NCI-H460 (cell line): ENCODE data around the gene TPRKB. TPM values are rescaled to one million over a fixed set of nuclear protein-coding genes. Genes with fewer than 3 reads are reported as not detected.
"Not testable (repeated sequence)": the region's sequence is repeated elsewhere in the genome, so short reads cannot be mapped to it uniquely, and the experiment has no call there.

Source experiments
- DNase-seq: peaks from one replicate; pipeline ENCODE4 v3.0.0-alpha.2; 2016; ENCODE audit warnings: low read depth; ENCODE audit errors: extremely low read depth
- total RNA-seq: library from RNA; depleted of rRNA; stranded (reverse); fragments of >200 nt; shearing (Covaris generic); gene quantifications from 2 replicates; pipeline ENCODE4 v1.2.3, GENCODE V29; 2014

The TPRKB gene
- total RNA-seq, 1 experiment from 2014 or later = 84.2 TPM

GRCh38 chr2:73746015-73746876, 9.1 kb upstream of the TPRKB start:
- no peak for DNase-seq

DNA sequence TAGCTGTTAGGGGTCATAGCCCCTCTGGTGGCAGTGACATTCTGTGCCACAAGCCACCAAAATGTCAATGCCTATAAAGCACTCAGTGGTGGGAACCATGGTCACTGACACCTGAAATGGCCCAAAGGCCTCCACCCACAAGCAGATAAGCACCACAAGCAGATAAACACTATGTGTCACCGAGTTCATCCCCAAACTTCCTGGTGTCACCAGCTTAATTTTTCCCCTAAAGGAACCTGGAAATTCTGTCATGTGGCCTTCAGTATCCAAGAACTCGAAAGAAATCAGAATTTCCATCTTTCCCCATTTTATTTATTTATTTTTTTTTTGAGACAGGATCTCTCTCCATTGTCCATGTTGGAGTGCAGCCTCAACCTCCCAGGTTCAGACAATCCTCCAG, 3.6 kb upstream of the TPRKB start:
- no peak for DNase-seq

DNA sequence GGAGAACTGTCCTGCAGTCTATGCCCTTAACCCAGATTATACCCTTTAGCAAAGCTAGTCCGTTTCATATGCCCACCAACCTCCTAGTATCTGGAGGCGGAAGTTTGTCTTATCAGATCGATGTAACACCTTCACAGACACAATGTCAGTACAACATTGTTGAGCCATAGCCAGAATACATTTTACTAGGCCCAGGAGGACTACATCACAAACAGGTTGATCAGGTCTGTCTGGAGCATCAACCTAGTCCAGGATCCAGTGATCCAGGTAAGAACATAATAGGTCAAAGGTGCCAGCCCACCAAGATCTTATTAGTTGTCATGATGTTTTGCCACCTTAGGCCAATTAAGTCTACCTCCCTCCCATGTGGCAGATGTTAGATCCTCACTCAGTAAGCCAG, 2.0 kb upstream of the TPRKB start:
- DNase-seq = no peak

- no peak for DNase-seq
These were observed 767 bp downstream of the TPRKB start for GRCh38 chr2:73736378-73736777.

GRCh38 chr2:73730810-73731209, 6.3 kb downstream of the TPRKB start:
- DNase-seq = no peak

GRCh38 chr2:73728711-73729110, 8.4 kb downstream of the TPRKB start:
- DNase-seq = no peak

GRCh38 chr2:73728043-73728442, 9.1 kb downstream of the TPRKB start:
- DNase-seq = no peak

GRCh38 chr2:73726657-73727056, 10.5 kb downstream of the TPRKB start:
- not testable (repeated sequence) for DNase-seq

DNA sequence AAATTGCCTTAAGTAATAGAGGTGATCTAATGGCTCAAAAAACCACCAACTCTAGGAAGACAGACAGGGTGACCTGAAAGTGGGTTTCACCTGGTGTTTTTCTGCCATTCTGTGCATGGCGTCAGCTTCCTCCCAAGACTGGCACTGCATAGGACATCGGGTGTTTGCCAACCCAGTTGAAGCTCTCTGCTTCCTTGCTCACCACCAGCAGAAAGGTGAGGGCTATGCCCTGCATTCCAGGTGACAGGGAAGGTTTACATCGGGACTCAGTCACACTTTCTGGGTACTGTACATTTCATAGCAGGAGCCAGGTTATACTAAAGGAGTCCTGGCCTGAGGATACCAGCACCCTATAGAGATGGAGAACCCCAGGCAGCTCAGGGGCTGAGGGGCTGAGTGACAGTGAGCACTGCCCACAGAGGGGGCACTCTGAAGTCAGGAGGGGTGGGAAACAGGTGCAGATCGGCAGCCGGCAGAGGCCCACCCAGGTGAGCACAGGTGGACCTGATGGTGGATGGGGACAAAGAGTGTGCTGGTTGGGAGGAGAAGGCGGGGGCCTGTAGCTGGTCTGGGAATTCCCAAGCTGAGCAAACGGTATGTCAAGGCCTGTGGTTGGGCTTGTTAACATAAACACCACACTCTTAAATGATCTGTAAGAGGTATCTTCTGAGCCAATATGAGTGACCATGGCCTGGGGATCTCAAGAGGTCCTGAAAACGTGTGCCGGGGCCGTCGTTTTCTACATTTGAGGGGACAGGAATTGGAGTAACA, 18.1 kb downstream of the TPRKB start:
- no peak for DNase-seq

- DNase-seq = no peak
These were observed 18.7 kb downstream of the TPRKB start for GRCh38 chr2:73718421-73718820.

GRCh38 chr2:73717695-73718094, 19.4 kb downstream of the TPRKB start:
- DNase-seq = not testable (repeated sequence)

DNA sequence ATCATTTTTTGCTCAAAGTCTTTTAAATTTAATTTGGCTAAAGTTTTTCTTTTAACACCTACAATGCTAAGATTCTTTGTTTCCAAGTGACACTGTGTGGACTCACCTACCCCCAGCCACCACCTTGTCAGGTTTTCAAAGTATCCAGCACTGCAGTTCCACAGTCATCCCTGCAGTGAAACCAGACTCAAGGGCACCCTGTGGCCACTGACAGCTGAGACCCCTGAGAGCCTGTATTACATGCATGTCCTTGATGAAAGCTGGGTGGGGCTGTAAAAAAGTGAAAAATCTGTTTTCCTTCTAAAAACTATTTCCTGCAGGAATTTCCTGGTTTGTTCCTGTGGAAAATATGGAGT, 19.9 kb downstream of the TPRKB start:
- DNase-seq = no peak

- DNase-seq = no peak
These were observed 20.4 kb downstream of the TPRKB start for GRCh38 chr2:73716543-73717250.

DNA sequence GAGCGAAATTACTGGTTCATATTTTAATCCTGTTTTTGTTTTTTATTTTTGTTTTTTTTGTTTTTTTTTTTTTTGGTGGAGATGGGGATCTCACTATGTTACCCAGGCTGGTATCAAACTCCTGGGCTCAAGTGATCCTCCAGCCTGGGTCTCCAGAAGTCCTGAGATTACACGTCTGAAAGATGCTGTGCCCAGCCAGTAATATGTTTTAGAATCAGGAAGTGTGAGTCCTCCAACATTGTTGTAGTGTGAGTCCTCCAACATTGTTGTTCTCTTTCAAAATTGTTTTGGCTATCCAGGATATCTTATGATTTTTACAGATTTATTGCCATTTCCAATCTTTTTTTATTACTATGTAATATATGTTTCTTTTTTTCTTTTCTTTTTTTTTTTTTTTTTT, 23.1 kb downstream of the TPRKB start:
- DNase-seq = no peak

DNA sequence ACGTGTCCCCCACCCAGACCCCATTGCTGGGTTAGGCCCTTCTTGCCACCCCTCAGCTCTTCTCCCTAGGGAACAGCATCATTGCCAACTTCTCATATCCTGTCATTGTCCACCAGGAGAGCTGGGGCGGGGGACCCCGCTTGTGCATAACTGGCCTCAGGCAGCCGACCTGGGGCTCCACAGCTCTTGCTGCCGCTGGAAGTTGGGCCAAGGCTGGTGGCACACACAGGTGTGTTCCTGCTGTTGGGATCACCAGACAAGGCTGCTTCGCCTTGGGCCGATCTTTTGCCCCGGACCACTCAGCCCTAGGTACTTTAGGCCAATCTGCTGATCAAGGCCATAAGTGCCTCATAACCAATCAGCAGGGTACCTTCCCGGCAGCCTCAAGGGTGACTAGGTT, 28.6 kb downstream of the TPRKB start:
- no peak for DNase-seq

- no peak for DNase-seq
These were observed 29.5 kb downstream of the TPRKB start for GRCh38 chr2:73707636-73708035.

GRCh38 chr2:73707058-73707457, 30.1 kb downstream of the TPRKB start:
- DNase-seq = no peak

DNA sequence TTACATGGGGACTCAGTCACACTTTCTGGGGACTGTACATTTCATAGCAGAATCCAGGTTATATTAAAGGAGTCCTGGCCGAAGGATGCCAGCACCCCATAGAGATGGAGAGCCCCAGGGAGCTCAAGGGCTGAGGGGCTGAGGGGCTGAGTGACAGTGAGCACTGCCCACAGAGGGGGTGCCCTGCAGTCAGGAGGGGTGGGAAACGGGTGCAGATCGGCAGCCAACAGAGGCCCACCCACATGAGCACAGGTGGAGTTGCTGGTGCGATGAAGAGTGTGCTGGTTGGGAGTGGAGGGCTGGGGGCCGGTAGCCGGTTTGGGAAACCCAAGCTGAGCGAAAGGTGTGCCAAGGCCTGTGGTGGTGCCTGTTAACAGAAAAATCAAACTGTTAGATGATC, 32.1 kb downstream of the TPRKB start:
- no peak for DNase-seq

DNA sequence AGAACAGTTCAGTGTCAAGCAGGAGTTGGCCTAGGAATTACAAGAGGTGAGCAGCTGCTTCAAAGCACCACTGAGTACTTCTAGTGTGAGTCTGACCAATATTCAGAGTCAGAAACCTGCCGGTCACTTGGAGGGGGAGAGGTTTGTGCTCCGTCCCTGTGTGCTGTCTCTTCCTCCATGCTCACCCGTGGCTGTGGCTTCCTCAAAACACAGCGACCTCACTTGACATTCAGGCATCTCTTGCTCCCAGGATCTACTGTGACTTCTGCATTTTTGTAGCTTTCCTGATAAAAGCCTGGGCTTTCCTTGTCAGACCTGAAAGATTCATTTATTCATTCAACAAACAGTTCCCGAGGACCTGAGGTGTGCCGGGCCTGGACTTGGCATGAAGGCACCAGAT, 32.9 kb downstream of the TPRKB start:
- DNase-seq = no peak

GRCh38 chr2:73703675-73704074, 33.5 kb downstream of the TPRKB start:
- DNase-seq = no peak

DNA sequence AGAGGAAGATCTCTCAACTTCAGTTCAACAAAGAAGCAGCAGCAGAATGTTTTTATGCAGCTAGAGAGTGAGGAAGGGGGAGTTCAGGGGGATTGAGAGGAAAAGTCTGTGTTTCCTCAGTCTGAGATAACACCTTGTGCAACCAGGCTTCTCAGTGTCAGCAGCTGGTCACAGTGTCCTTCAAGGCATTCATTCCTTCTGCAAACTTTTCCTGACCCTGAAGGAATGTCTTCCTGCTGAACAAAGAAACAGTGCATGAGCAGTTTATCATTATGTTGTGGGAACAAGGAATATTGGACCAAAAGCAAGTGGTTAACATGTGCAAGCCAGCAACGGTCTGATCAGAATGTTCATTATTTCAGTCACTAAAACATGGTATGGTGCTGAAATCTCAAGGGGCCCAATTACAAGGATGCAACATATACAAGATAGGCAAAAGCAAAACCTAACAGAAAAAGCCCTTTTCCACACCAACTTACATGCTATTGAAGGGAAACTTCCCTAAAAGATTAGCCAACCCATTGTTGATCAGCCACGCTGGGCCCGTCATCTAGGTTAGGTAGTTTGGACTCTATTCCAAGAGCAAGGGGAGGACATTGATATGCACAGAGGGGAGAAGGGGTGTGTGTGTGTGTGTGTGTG, 34.2 kb downstream of the TPRKB start:
- DNase-seq = not testable (repeated sequence)
